GM21723 (cell line): Measurements from ENCODE around the gene ZSWIM1.
A peak's percentile ranks its signal among the peaks of the same experiment; 100 is the strongest.
"Not testable (repeated sequence)": the region's sequence is repeated elsewhere in the genome, so short reads cannot be mapped to it uniquely, and the experiment has no call there.

Experiments
- ATAC-seq: cut with Tn5 transposase; IDR thresholded peaks from one replicate; pipeline ENCODE4 v1.9.1; 2021; ENCODE audit warnings: mild to moderate bottlenecking, moderate library complexity; ENCODE audit not compliant: unreplicated experiment

Gene ZSWIM1

DNA sequence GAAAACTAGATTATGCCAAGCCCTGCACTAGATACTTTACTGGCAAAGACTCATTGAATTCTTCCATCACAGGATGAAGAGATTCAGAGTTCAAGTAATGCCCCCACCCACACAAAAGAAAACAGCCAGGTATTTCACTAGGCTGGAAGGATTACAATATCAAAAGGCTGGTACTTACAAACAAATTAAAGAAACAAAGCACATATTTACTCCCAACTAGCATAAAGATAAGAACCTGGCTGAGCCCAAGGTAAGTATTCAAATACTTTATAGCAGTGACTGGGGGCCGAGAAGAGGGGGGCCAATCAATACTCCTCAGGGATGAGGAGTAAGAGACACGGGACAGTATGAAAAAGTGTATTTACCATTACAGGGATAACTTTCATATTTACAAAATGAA, 27.5 kb upstream of the ZSWIM1 start:
- ATAC-seq: no peak

GRCh38 chr20:45857114-45857881, 23.7 kb upstream of the ZSWIM1 start, which contains the start of the genes ACOT8 and ZSWIM3:
TSS of gene ACOT8 (minus strand) at chr20:45857392. CDS start at chr20:45857315, 77 bp downstream.
TSS of gene ZSWIM3 (plus strand) at chr20:45857614. CDS start at chr20:45857826, 212 bp downstream.
- ATAC-seq: peak; percentile 93

GRCh38 chr20:45857882-45858216, 23.2 kb upstream of the ZSWIM1 start:
- peak; percentile 30 for ATAC-seq

- no peak for ATAC-seq
Measured at GRCh38 chr20:45859916-45860315, 21.1 kb upstream of the ZSWIM1 start.

DNA sequence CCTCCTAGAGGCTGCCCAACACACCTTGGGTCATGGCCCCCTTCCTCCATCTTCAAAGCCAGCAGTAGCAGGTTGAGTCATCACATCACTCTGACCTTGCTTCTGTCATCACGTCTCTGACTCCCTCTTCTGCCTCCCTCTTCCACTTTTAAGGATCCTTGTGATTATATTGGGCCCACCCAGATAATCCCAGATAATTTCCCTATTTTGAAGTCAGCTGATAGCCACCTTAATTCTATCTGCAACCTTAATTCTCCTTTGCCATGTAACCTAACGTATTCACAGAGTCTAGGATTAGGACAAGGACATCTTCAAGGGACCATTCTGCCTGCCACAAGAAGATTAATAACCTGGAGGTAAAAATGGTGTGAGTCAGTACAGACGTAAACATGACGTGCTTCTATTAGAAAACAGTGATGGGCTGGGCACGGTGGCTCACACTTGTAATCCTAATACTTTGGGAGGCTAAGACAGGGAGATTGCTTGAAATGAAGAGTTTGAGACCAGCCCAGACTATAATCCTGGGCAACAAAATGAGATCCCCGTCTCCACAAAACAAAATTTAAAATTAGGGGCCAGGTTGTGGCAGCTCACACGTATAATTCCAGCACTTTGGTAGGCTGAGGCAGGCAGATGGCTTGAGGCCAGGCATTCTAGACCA, 20.3 kb upstream of the ZSWIM1 start:
- no peak for ATAC-seq

DNA sequence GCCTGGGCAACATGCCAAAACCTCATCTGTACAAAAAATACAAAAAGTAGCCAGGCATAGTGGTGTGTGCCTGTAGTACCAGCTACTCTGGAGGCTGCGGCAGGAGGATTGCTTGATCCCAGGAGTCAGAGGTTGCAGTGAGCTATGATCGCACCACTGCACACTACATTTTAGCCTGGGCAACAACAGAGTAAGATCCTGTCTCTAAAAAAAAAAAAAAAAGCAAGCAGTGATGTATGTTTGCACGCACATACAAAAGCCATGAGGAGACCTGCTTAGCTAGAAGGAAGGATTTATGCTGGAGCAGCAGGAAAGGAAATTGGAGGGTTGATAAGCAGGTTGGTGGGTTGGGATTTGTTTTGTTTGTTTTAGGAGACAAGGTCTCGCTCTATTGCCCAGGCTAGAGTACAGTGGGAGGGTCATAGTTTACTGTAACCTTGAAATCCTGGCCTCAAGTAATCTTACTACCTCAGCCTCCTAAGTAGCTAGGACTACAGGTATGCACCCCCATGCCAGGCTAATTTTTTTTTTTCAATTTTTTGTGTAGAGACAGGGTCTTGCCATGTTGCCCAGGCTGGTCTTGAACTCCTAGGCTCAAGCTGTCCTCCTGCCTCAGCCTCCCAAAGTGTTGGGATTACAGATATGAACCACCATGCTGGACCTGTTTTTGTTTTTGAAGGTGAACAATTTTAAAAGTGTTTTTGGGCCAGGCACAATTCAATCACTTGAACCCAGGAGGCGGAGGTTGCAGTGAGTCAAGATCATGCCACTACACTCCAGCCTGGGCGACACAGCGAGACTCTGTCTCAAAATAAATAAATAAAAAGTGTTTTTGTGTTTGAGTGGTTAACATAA, 19.6 kb upstream of the ZSWIM1 start:
- ATAC-seq: no peak

DNA sequence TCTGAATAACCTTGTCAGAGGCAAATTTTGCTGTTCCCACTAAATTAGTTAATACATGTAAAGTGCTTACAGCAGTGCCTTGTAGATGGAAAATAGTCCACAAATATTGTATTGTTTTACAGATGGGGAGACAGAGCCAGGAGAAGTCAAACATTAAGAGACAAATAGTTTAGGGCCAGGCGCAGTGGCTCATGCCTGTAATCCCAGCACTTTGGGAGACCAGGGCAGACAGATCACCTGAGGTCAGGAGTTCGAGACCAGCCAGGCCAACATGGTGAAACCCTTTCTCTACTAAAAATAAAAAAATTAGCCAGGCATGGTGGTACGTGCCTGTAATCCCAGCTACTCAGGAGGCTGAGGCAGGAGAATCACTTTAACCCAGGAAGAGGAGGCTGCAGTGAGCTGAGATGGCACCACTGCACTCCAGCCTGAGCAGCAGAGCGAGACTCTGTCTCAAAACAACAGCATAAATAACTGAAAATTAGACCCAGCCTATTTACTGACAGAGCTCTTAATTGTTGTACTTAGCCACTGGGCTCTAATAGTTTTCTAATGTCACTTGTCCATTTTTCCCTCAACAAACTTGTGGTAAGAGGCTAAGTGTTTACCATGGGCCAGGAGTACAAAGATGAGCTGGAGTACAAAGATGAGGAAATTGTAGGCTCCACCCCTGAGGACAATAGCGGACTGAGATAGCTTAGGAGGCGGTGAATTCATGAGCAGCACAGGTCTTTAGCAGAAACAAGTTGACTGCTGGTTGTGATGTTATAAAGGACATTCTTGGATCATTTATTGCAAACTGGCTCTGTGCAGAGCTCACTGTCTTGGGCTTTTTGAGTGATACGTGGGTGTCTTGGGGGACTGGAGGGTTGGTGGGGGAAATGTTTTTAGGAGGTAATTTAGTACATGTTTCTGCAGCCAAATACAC, 17.2 kb upstream of the ZSWIM1 start:
- no peak for ATAC-seq

DNA sequence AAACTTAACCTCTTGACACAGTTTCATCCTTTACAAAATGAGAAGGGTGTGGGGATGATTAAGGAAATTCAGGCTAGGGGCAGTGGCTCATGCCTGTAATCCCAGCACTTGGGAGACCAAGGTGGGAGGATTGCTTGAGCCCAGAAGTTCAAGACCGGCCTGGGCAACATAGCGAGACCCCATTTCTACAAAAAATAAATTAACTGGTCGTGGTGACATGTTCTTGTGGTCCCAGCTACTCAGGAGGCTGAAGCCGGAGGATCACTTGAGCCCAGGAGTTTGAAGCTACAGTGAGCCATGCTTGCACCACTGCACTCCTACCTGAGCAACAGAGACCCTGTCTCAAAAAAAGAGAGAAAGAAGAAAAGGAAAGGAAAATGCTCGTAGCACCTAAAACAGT, 14.6 kb upstream of the ZSWIM1 start:
- no peak for ATAC-seq

DNA sequence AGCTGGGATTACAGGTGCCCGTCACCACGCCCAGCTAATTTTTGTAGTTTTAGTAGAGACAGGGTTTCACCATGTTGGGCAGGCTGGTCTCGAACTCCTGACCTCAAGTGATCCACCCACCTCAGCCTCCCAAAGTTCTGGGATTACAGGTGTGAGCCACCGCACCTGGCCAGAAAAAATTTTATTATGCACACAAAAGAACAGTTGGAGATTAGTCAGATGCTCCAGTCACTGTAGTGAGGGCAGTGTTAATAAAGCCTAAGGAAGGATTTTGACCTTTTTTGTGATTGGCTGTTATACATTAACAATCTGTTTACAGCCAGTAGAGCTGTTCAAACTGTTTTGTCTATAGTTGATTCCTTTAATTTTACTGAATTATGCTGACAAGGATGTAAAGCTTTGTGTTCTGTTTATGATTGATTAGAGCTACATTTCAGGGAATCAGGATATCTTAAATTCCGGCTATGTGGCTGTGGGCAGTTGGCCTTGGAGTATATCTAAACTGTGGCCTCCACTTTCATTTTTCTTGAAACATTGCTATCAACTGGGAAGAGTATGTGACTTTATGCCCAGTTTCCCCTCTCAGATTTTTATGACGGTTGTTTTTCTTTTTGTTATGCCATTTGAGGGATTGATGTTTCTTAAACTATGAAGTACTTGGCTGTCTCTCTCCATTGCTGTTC, 13.8 kb upstream of the ZSWIM1 start:
- ATAC-seq: no peak

DNA sequence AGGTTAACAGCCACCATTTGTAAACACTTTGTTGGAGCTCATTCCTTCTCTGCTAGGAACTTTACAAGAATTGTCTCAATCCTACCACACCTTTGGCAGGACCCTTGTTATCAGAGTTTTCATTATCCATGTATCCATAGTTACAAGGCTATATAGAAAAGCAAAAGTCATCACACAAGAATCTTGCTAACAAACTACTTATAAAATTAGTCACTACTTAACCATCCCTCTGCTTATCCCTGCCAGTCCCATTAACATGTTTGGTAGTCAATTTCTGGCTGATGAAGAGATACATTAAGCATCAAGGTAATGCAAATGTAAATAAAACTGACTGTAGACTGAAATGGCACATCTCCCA, 13.2 kb upstream of the ZSWIM1 start:
- ATAC-seq: no peak

- ATAC-seq: no peak
Measured at GRCh38 chr20:45872626-45873025, 8.4 kb upstream of the ZSWIM1 start.

DNA sequence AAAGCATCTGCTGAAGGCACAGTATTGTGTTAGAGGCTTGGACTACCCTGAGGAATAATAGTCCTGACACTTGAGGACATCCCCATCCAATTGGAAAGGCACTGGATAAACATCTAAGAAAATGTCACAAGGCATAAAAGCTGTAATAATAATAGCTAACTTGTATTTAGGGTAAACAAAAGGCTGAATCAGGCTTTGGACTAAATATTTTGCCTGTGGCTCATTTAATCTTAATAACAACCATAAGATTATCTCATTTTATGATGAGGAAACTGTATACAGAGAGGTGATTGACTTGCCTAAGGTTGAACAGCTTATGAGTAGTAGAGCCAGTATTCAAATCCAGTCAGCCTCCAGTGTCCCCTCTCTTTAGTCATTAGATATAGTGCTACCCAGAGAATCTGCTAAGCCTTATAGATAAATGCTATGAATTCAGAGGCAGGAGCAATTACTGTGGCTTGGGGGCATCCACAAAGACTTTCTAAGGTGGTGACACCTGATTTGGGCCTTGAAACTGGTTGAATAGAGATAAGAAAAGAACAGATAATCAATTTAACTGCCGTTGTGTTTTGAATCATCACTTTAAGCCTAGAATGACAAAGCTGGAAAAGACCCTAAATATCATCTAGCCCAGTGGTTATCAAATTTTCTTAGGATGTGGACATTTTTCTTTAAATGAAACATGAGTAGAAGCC, 7.5 kb upstream of the ZSWIM1 start:
- ATAC-seq: no peak

GRCh38 chr20:45874104-45874481, 6.9 kb upstream of the ZSWIM1 start:
- not testable (repeated sequence) for ATAC-seq

GRCh38 chr20:45874576-45874975, 6.5 kb upstream of the ZSWIM1 start:
- no peak for ATAC-seq

- no peak for ATAC-seq
Measured at GRCh38 chr20:45878076-45878761, 2.8 kb upstream of the ZSWIM1 start.

DNA sequence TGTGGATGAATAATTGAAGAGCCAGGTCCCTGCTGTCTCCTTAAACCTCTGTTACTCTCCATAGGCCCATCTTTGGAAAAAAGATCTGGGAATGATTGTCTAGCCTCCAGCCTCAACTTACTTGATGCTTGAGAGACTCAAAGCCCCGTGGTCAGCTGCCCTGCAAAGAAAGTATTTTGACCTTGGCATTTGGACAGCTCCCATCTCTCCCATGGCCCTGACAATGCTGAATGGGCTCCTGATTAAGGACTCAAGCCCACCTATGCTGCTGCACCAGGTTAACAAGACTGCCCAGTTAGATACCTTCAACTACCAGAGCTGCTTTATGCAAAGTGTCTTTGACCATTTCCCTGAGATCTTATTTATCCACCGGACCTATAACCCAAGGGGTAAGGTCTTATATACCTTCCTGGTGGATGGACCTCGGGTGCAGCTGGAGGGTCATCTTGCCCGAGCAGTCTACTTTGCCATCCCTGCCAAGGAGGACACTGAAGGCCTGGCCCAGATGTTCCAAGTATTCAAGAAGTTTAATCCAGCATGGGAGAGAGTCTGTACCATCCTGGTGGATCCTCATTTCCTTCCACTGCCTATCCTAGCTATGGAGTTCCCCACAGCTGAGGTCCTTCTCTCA, 1.6 kb downstream of the ZSWIM1 start:
- no peak for ATAC-seq

DNA sequence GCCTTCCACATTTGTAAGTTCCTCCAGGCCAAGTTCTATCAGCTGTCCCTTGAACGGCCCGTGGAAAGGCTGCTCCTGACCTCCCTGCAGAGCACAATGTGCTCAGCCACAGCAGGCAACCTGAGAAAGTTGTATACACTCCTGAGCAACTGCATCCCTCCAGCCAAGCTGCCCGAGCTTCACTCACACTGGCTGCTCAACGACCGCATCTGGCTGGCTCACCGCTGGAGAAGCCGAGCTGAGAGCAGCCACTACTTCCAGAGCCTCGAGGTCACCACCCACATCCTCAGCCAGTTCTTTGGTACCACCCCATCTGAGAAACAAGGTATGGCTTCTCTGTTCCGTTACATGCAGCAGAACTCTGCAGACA, 2.1 kb downstream of the ZSWIM1 start:
- ATAC-seq: no peak

DNA sequence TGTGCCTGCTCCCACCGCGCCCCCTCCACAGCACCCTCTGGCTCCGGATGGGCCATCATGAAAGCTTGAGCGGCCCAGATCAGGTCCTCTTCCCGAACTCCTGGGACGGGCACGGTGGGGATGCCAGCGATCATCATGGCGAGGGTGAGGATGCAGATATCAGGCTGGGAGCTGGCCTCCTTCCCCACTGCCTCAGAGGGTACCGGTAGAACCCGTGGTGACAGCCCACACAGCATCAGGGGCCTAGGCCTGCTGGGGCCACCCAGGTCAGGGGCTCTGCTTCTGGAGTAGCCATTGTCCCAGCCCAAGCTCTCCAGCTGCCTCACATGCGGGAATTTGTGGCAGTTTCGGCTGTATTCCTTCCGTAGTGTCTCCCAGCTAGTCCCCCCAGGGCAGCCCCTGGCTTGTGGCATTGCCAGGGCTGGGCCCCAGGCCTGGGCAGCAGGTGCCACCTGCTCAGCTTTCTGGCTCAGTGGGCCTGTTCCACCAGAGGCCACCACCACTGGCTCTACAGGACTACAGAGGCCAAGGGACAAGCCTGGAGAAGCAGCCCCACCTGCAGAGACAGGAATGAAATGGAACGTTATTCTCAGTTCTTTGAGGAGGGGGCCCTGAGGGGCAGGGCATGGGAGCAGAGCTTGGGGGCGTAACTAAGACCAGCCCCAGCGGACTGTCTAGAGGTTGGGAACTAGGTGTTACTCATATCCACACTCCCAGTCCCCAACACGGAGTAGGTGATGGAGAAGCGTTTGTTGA, 5.7 kb downstream of the ZSWIM1 start:
- no peak for ATAC-seq
